ENCODE data around the gene OXT.

DNA sequence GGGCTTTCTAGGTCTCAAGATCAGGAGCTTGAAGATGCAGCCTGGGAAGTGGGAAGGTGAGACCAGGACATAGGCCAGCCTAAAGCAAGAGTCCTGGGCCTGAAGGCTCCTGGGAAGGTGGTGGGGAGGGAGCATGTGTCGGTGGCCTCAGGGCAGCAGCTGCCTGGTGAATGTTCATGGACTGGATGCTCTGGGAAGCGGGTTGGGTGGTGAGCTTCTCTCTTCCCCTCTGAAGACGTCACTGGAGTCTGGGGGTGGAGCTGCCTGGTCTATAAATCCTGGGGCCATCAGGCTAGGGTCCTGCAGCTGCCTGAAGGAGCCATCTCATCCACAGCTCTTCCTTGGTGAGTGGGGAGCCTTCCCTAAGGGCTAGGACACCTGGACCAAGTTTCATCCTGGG, 28.1 kb upstream of the OXT start, which contains the start of gene GNRH2:
- TF ChIP-seq, protein P1, sequence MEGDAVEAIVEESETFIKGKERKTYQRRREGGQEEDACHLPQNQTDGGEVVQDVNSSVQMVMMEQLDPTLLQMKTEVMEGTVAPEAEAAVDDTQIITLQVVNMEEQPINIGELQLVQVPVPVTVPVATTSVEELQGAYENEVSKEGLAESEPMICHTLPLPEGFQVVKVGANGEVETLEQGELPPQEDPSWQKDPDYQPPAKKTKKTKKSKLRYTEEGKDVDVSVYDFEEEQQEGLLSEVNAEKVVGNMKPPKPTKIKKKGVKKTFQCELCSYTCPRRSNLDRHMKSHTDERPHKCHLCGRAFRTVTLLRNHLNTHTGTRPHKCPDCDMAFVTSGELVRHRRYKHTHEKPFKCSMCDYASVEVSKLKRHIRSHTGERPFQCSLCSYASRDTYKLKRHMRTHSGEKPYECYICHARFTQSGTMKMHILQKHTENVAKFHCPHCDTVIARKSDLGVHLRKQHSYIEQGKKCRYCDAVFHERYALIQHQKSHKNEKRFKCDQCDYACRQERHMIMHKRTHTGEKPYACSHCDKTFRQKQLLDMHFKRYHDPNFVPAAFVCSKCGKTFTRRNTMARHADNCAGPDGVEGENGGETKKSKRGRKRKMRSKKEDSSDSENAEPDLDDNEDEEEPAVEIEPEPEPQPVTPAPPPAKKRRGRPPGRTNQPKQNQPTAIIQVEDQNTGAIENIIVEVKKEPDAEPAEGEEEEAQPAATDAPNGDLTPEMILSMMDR (conservative IDR thresholded peaks at IDR 0.05; ENCODE audit: low read length), result no peak
- no peak for TF ChIP-seq EZH2phosphoT487 (IDR thresholded peaks at IDR 0.05; ENCODE audit: borderline replicate concordance)

Data from Loucy (cell line).